K562 (cell line): ENCODE measurements around the gene MYOG. TPM values are rescaled to one million over a fixed set of nuclear protein-coding genes. Genes with fewer than 3 reads are reported as not detected.

ENCODE experiments used
- ATAC-seq: fragments of 200-7000 bp; cut with Tn5 transposase; 3 replicates; pipeline ENCODE4 v1.9.1; 2020; ENCODE audit warnings: moderate library complexity
- BruUV-seq: library from RNA; stranded (reverse); fragments of 400-500 nt; replicated peaks from 2 replicates; lab custom pipeline; 2021; lab: Mats Ljungman, UMichigan
- CTCF ChIA-PET: fragments of 300-600 bp; formaldehyde crosslinking; extraction: SDS; loops from one replicate; lab custom pipeline; 2021; ENCODE audit warnings: low intra/inter-chr PET ratio; lab: Yijun Ruan, JAX
- POLR2A ChIA-PET: fragments of 300-600, 350-650 bp; sonication (Branson Sonifier 250); formaldehyde crosslinking; extraction: SDS; loops from one replicate; lab custom pipeline; 2021; ENCODE audit warnings: antibody characterized with exemption, inconsistent platforms; lab: Yijun Ruan, JAX
- DNase-seq, 4 experiments: peaks; one replicate each; pipeline versions ENCODE4 v3.0.0 to v3.0.0-alpha.2; 2011 to 2018; ENCODE audit warnings: low spot score in 3 of 4, mixed read lengths in 3 of 4; ENCODE audit errors: extremely low read depth in 1 of 4
- FAIRE-seq: peaks from 2 replicates; lab custom pipeline; 2011; peaks lifted over from hg19 to GRCh38; lab: Jason Lieb, UNC
- H2AFZ ChIP-seq: 2 replicates; pipeline ENCODE4 v1.6.0; 2011; ENCODE audit warnings: low read depth, low read length, control low read depth, inconsistent platforms
- H3K27ac ChIP-seq: fragments of 200-600 bp; 3 replicates; pipeline ENCODE4 v1.8.0; 2011; ENCODE audit warnings: low read depth, mild to moderate bottlenecking, control low read depth, inconsistent platforms, low read length, moderate library complexity, mixed read lengths; ENCODE audit errors: extremely low read depth
- H3K27me3 ChIP-seq, 2 experiments: fragments of 300-600 bp in 1 of 2; 2 replicates in 1 of 2; 3 replicates in 1 of 2; pipeline versions ENCODE4 v1.6.0 to v1.8.0; 2011; ENCODE audit warnings: inconsistent platforms in 2 of 2, low read length in 2 of 2, mild to moderate bottlenecking in 1 of 2, mixed read lengths in 1 of 2, moderate library complexity in 1 of 2; ENCODE audit not compliant: control insufficient read depth in 2 of 2, insufficient read depth in 2 of 2
- H3K36me3 ChIP-seq: fragments of 300-600 bp; 3 replicates; pipeline ENCODE4 v1.8.0; 2011; ENCODE audit warnings: mild to moderate bottlenecking, low read length, inconsistent platforms; ENCODE audit not compliant: control insufficient read depth, insufficient read depth
- H3K4me1 ChIP-seq, 2 experiments: fragments of 200-600 bp in 1 of 2; replicated peaks in 1 of 2; 2 replicates in 1 of 2; 3 replicates in 1 of 2; pipeline versions ENCODE4 v1.5.1 to v1.8.0; 2011; ENCODE audit warnings: inconsistent platforms in 2 of 2, low read length in 2 of 2, mild to moderate bottlenecking in 1 of 2, mixed read lengths in 1 of 2, moderate library complexity in 1 of 2; ENCODE audit not compliant: control insufficient read depth in 2 of 2, insufficient read depth in 2 of 2
- H3K4me2 ChIP-seq: 2 replicates; pipeline ENCODE4 v1.6.1; 2011; ENCODE audit warnings: low read length, control low read depth, inconsistent platforms, mixed read lengths; ENCODE audit not compliant: insufficient read depth
- H3K4me3 ChIP-seq: fragments of 200-600 bp; sonication (generic), shearing (Covaris generic); 2 replicates; pipeline ENCODE4 v1.5.1; 2016; ENCODE audit warnings: control low read depth, inconsistent platforms
- H3K79me2 ChIP-seq: fragments of 200-600 bp; 3 replicates; pipeline ENCODE4 v1.8.0; 2011; ENCODE audit warnings: low read length, inconsistent platforms; ENCODE audit not compliant: control insufficient read depth, insufficient read depth
- H3K9ac ChIP-seq, 2 experiments: 2 replicates each; pipeline versions ENCODE4 v1.6.0 to v1.6.1; 2011; ENCODE audit warnings: low read depth in 2 of 2, low read length in 2 of 2, control low read depth in 1 of 2, inconsistent platforms in 1 of 2, mild to moderate bottlenecking in 1 of 2, mixed read lengths in 1 of 2; ENCODE audit not compliant: insufficient read depth in 1 of 2
- H3K9me1 ChIP-seq: one replicate; pipeline ENCODE4 v1.6.0; 2011; ENCODE audit warnings: inconsistent platforms, mild to moderate bottlenecking, low read length, moderate library complexity; ENCODE audit not compliant: control insufficient read depth, insufficient read depth
- H3K9me3 ChIP-seq: replicated peaks from 2 replicates; pipeline ENCODE4 v1.5.1; 2011; ENCODE audit warnings: low read depth, low read length, inconsistent platforms; ENCODE audit not compliant: control insufficient read depth, insufficient read depth
- H4K20me1 ChIP-seq: replicated peaks from 2 replicates; pipeline ENCODE4 v1.6.1; 2011; ENCODE audit warnings: low read length, inconsistent platforms, mixed read lengths; ENCODE audit not compliant: control insufficient read depth, insufficient read depth
- EP400 ChIP-seq: fragments of 450-650 bp; IDR thresholded peaks from 2 replicates; pipeline ENCODE4 v1.6.1; 2017; ENCODE audit warnings: antibody characterized with exemption, mild to moderate bottlenecking, moderate library complexity
- FOXA3 ChIP-seq, 2 experiments: fragments of 450-650 bp in 1 of 2; sonication (generic) in 1 of 2; formaldehyde crosslinking; IDR thresholded peaks in 1 of 2; conservative IDR thresholded peaks in 1 of 2; 2 replicates each; pipeline versions ENCODE4 v1.4.0 to v1.8.0; 2020 to 2022; ENCODE audit warnings: mild to moderate bottlenecking in 2 of 2, missing genetic modification reagents in 1 of 2
- GABPB1 ChIP-seq: sonication (generic); formaldehyde crosslinking; IDR thresholded peaks from 2 replicates; pipeline ENCODE4 v1.8.0; 2022; ENCODE audit warnings: mild to moderate bottlenecking, missing genetic modification reagents
- KAT2B ChIP-seq: IDR thresholded peaks from one replicate; pipeline ENCODE4 v1.6.1; 2012; ENCODE audit warnings: low read depth, mild to moderate bottlenecking, control low read depth, inconsistent platforms, low read length, moderate library complexity
- LCOR ChIP-seq: sonication (generic); formaldehyde crosslinking; IDR thresholded peaks from 2 replicates; pipeline ENCODE4 v1.8.0; 2022; ENCODE audit warnings: mild to moderate bottlenecking, missing genetic modification reagents
- MTA1 ChIP-seq: fragments of 450-650 bp; IDR thresholded peaks from 2 replicates; pipeline ENCODE4 v1.6.1; 2017; ENCODE audit warnings: borderline replicate concordance
- TCF7L2 ChIP-seq: fragments of 150-350 bp; IDR thresholded peaks from 2 replicates; pipeline ENCODE4 v1.6.1; 2016; ENCODE audit warnings: low read depth, mild to moderate bottlenecking, low read length, moderate library complexity
- ZC3H11A ChIP-seq: IDR thresholded peaks from 2 replicates; pipeline ENCODE4 v1.6.1; 2012; ENCODE audit warnings: low read depth, low read length, improper control_type of control experiment
- ZNF76 ChIP-seq: fragments of 250-450 bp; sonication (Bioruptor Pico); IDR thresholded peaks from 2 replicates; pipeline ENCODE4 v1.4.0; 2020; ENCODE audit warnings: mild to moderate bottlenecking, moderate library complexity, borderline replicate concordance
- WGBS: fragments of 100-300 bp; shearing (Covaris generic); methylation state at CpG from one replicate; pipeline ENCODE4 v1.1.6; 2016; ENCODE audit warnings: low coverage, mixed read lengths; ENCODE audit not compliant: insufficient coverage; ENCODE audit errors: missing lambda C conversion rate; 5-methylcytosine and 5-hydroxymethylcytosine counted together
- in situ Hi-C: fragments of 300-500 bp; cut with MboI; formaldehyde crosslinking; loops from 4 replicates; pipeline ENCODE4 v1.15.0; 2018; ENCODE audit warnings: inconsistent platforms, mixed read lengths
- intact Hi-C: fragments of 100-400 bp; cut with micrococcal nuclease; formaldehyde crosslinking; loops from 2 replicates; pipeline ENCODE4 v1.14.2; 2022
- polyA plus RNA-seq, 8 experiments: library from polyadenylated mRNA; depleted of rRNA in 4 of 8; stranded (reverse) in 5 of 8; unstranded in 3 of 8; fragments of >200 nt; fragmentation: Nextera tagmentation in 2 of 8; fragmentation: Illumina TruSeq in 1 of 8; extraction: Ambion mirVana in 2 of 8; extraction: Trizol in 1 of 8; gene quantifications; 2 replicates each; pipeline versions ENCODE4 v1.2.1 to v1.2.3, GENCODE V29; 2011 to 2014; ENCODE audit warnings: inconsistent platforms in 1 of 8, missing spikeins in 1 of 8
- total RNA-seq, 7 experiments: library from RNA; depleted of rRNA in 6 of 7; stranded (reverse); fragments of >200 nt in 6 of 7; fragmentation: Illumina TruSeq in 2 of 7; extraction: Trizol in 2 of 7; gene quantifications; 2 replicates each; pipeline versions ENCODE4 v1.2.1 to v1.2.3, GENCODE V29; 2011 to 2021; ENCODE audit warnings: low replicate concordance in 1 of 7

MYOG gene
- total and polyA plus RNA-seq, 9 of the 15 experiments (the other 6 are each of a cell fraction or from before 2014, with no cell fraction given), result not detected

GRCh38 chr1:203126866-203127665, 41.3 kb upstream of the MYOG start:
- intact Hi-C loops (no loop called here), in situ Hi-C loops (no loop called here)
- WGBS, result 3% methylated on average over 11 of the region's 12 CpGs
- no peak for ATAC-seq
- Histone ChIP-seq H3K9me3 (no peaks in the 10 kb centered on the region), H3K9ac (no peak overlapping the region), H3K9me1 (no peaks in the 10 kb centered on the region), H3K4me3 (no peak overlapping the region), H4K20me1 (peaks cover 22% of the 10 kb centered on the region), H3K27me3 (peaks cover 3 to 72% of the 10 kb centered on the region in 2 experiments; a peak in 4 of 5 replicates), H3K4me1 (peaks cover 0 to 16% of the 10 kb centered on the region in 2 experiments; a peak in 2 of 5 replicates), H3K27ac (no peak overlapping the region), H3K4me2 (no peak overlapping the region), H3K79me2 (no peaks in the 10 kb centered on the region), H3K36me3 (no peaks in the 10 kb centered on the region), H2AFZ (no peak overlapping the region)
- no peak for FAIRE-seq
- no peak for DNase-seq
- no TSS peak for BruUV-seq
- ChIA-PET POLR2A (interaction anchor here (0.6 to 1.6 kb wide), 6 partner anchors 9 to 101 kb away, joined by 3 to 5 read pairs (median 3); no protein-coding TSS in a partner anchor), CTCF (no interaction called here)
- no peak for TF ChIP-seq KAT2B
- TF ChIP-seq LCOR (CRISPR knock-in tag), result no peak
- no peak for TF ChIP-seq MTA1
- TF ChIP-seq ZC3H11A, result no peak
- TF ChIP-seq EP400, result no peak
- TF ChIP-seq TCF7L2, result no peak
- TF ChIP-seq ZNF76 (CRISPR knock-in tag), result no peak
- no peak for TF ChIP-seq GABPB1 (CRISPR knock-in tag)
- TF ChIP-seq FOXA3 (CRISPR knock-in tag; conservative IDR thresholded peaks at IDR 0.05 in 1 of 2, IDR thresholded peaks at IDR 0.05 in 1 of 2), result no peak
